CD4-positive, alpha-beta T cell treated with Interleukin-15 for 4 hours (primary cell): ENCODE measurements around the gene TMC6.
"Not testable (repeated sequence)": the region's sequence is repeated elsewhere in the genome, so short reads cannot be mapped to it uniquely, and the experiment has no call there.

ENCODE experiments used
- DNase-seq: peaks from one replicate; pipeline ENCODE4 v3.0.0-alpha.2; 2020; ENCODE audit warnings: low spot score

TMC6 gene

DNA sequence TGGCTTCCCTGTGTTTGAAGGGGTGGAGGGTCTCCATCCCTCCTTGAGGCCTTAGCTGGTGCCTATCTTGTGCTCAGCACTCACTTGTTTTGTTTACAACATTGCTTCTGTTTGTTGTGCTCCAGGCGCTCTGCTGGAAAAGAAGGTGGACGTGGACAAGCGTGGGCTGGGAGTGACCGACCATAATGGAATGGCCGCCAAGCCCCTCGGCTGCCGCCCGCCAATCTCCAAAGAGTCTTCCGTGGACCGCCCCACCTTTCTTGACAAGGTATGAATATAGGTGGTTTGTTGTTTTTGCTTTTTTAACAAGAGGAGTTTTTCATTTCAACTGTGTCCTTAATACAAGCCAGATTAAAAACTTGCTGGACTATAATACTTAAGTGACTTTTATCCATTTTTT, 53.5 kb downstream of the TMC6 start:
- no peak for DNase-seq

DNA sequence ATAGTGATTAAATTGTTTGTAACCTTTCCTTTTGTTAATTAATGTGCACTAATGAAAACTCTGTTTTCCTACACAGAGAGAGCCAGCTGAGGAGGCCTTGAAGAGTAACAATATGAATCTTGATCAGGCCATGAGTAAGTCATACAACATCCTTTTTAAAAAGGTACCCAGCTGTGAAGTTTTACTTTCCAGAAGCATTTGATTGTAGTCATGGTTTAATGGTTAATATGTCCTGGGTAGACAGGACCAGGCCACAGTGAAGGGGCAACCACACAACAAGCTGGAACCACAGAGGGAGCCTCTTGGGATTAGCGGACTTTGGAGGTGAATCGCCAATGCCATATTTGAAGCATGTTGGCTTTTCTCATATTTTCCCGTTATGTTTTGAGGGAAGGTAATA, 55.6 kb downstream of the TMC6 start:
- no peak for DNase-seq

GRCh38 chr17:78069695-78070094, 58.9 kb downstream of the TMC6 start:
- no peak for DNase-seq

DNA sequence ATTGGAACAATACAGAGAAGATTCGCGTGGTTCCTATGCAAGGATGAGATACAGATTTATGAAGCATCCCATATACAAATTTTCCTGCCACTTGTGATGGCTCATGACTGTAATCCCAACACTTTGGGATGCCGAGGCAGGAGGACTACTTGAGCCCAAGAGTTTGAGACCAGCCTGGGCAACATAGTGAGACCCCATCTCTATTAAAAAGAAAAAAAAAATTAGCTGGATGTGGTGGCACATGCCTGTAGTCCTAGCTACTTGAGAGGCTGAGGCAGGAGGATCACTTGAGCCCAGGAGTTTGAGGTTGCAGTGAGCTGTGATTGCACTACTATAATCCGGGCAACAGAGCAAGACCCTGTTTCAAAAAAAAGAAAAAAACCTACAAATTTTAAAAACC, 61.6 kb downstream of the TMC6 start:
- DNase-seq: not testable (repeated sequence)

DNA sequence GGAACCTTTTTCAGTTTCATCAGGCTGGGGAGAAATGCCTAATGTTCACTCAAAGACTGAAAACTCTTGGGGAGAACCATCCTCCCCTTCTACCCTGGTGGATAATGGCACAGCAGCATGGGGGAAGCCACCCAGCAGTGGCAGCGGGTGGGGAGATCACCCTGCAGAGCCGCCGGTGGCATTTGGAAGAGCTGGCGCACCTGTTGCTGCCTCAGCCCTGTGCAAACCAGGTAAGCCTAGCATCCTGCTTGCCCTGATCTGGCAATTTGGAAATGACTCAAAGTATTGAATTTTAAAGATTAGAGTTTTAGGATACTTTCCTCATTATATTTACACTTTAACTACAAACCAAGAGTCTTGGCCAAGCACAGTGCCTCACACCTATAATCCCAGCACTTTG, 63.8 kb downstream of the TMC6 start:
- no peak for DNase-seq

GRCh38 chr17:78063489-78063888, 65.1 kb downstream of the TMC6 start:
- DNase-seq: no peak

- no peak for DNase-seq
Observed at GRCh38 chr17:78062596-78062995, 66.0 kb downstream of the TMC6 start.
